ENCODE data around the gene SCUBE1. TPM values are rescaled to one million over a fixed set of nuclear protein-coding genes. Genes with fewer than 3 reads are reported as not detected.

SCUBE1 gene
- polyA plus RNA-seq, 1 of the 3 experiments (the other 2 are of a cell fraction): 0.56 TPM

- no peaks in the 10 kb centered on the region for H3K4me1 ChIP-seq (ENCODE audit: control insufficient read depth in 1 of 2, insufficient read depth in 2 of 2, low read depth in 1 of 2, low read length in 1 of 2)
- no peak for DNase-seq
- H3K4me3 ChIP-seq (ENCODE audit: low read depth in 2 of 2, low read length in 1 of 2): no peak overlapping the region
- no peaks in the 10 kb centered on the region for H3K9me3 ChIP-seq
- H3K9ac ChIP-seq: no peak overlapping the region
- H3K9me2 ChIP-seq: no peaks in the 10 kb centered on the region
- no peaks in the 10 kb centered on the region for H3K36me3 ChIP-seq (replicated peaks in 1 of 2; ENCODE audit: control insufficient read depth in 1 of 2, insufficient read depth in 2 of 2, low read length in 1 of 2)
- no peak overlapping the region for H2AFZ ChIP-seq (ENCODE audit: low read depth)
- TF ChIP-seq USF2 (IDR thresholded peaks at IDR 0.05; ENCODE audit: borderline replicate concordance, low read depth, low read length): no peak
- TF ChIP-seq USF1 (IDR thresholded peaks at IDR 0.05; ENCODE audit: borderline replicate concordance, low read depth): no peak
- TF ChIP-seq FOXM1 (IDR thresholded peaks at IDR 0.05; ENCODE audit: low read depth): no peak
- no peak for TF ChIP-seq TAF1 (IDR thresholded peaks at IDR 0.05; ENCODE audit: borderline replicate concordance, low read depth, low read length)
- no peak for TF ChIP-seq YY1 (IDR thresholded peaks at IDR 0.05; ENCODE audit: low read depth)
- TF ChIP-seq NRF1 (IDR thresholded peaks at IDR 0.05; ENCODE audit: low read depth, low read length): no peak
- TF ChIP-seq CTCF (IDR thresholded peaks at IDR 0.05): no peak
- TF ChIP-seq RAD21 (IDR thresholded peaks at IDR 0.05; ENCODE audit: low read length): no peak
- no peak for TF ChIP-seq RCOR1 (IDR thresholded peaks at IDR 0.05; ENCODE audit: low read length)
- TF ChIP-seq FOSL2 (IDR thresholded peaks at IDR 0.05; ENCODE audit: borderline replicate concordance, low read depth): no peak
- TF ChIP-seq ZBTB33 (IDR thresholded peaks at IDR 0.05; ENCODE audit: borderline replicate concordance, low read depth): no peak
- no peak for TF ChIP-seq CHD2 (IDR thresholded peaks at IDR 0.05; ENCODE audit: low read length, partially characterized antibody)
- TF ChIP-seq ELF1 (IDR thresholded peaks at IDR 0.05): no peak
- TF ChIP-seq EZH2phosphoT487 (IDR thresholded peaks at IDR 0.05; ENCODE audit: borderline replicate concordance, low read depth): no peak
- TF ChIP-seq TEAD4 (IDR thresholded peaks at IDR 0.05; ENCODE audit: borderline replicate concordance, insufficient read depth): no peak
- TF ChIP-seq SIN3A (IDR thresholded peaks at IDR 0.05; ENCODE audit: borderline replicate concordance, low read depth, low read length): no peak
- TF ChIP-seq PBX3 (IDR thresholded peaks at IDR 0.05): no peak
- TF ChIP-seq EP300 (IDR thresholded peaks at IDR 0.05; ENCODE audit: borderline replicate concordance in 1 of 2, low read depth in 1 of 2, low read length in 1 of 2): no peak
- TF ChIP-seq GABPA (IDR thresholded peaks at IDR 0.05; ENCODE audit: low read depth): no peak
- TF ChIP-seq IRF3 (IDR thresholded peaks at IDR 0.05; ENCODE audit: low read depth, low read length): no peak
- no peak overlapping the region for H3K27ac ChIP-seq (ENCODE audit: low read depth in 2 of 2, low read length in 1 of 2)
- H3K27me3 ChIP-seq (ENCODE audit: insufficient read depth): no peaks in the 10 kb centered on the region
- H4K20me1 ChIP-seq (ENCODE audit: insufficient read depth): no peaks in the 10 kb centered on the region
- H3K4me2 ChIP-seq: no peak overlapping the region
- ChIA-PET POLR2A (no interaction called here), CTCF (no interaction called here)
- no peaks in the 10 kb centered on the region for H3K79me2 ChIP-seq (ENCODE audit: insufficient read depth)
- 72% methylated on average over 9 of the region's 9 CpGs for WGBS (ENCODE audit: low lambda C conversion rate)
- H3F3A ChIP-seq (replicated peaks; ENCODE audit: insufficient read depth): no peaks in the 10 kb centered on the region
Measured at GRCh38 chr22:43360576-43360975, 17.4 kb upstream of the SCUBE1 start.

Data from SK-N-SH (cell line).